ENCODE measurements around the gene TBX1.

DNA sequence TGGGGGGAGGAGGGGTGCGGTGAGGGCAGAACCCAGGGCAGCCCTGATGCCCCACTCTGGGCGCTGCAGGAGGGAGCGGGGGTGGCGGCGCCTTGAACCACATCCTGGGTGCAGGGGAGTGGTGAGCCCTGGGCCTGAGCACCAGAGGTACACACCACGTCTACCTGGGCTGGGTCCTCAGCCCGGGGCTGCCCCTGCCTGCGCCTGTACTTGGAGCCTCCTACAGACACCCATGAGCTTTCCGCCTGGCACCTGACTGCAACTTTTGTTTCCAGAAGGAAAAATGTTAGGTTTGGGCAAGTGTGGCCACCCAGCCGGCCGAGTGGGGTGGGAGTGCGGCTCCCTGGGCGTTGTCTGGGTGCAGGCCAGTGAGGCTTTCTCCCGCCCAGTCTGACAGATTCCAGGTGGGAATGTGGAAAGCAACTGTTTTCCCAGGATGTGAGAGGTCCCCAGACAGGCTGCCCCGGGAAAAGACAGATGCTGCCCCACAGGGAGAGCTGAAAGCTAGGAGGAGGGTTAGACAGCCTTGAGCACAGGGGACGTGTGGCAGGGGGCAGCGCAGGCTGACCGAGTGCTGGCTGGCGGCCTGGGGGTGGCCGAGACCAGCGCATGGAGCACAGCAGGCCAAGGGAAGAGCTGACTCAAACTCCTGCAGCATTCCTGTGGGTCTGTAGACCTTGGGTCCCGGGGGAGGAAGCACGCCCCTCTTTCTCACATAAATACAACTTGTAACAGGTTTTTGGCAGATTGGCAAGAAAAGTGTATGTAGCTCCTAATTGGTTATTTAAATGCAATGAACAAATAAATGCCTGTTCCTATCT is 50.0 kb downstream of the TBX1 start:
- no peak for TF ChIP-seq POLR2A (IDR thresholded peaks at IDR 0.05)
- no peak for TF ChIP-seq CTCF (IDR thresholded peaks at IDR 0.05)
